Left lung (tissue), 10 donors: ENCODE results near the gene ACOT11. TPM values are rescaled to one million over a fixed set of nuclear protein-coding genes. Genes with fewer than 3 reads are reported as not detected.

Source experiments
- ATAC-seq: fragments of 200-7000 bp; cut with Tn5 transposase; one replicate; pipeline ENCODE4 v1.9.1; 2020; ENCODE audit warnings: moderate library complexity
- DNase-seq, 4 donors: peaks; one replicate each; pipeline ENCODE4 v3.0.0-alpha.2; 2013 to 2020
- H3K27ac ChIP-seq, 2 donors: fragments of 200-600 bp; sonication (generic) in 1 of 2; one replicate each; pipeline versions ENCODE4 v1.5.0 to v1.8.0; 2020 to 2021
- H3K27me3 ChIP-seq, 2 donors: fragments of 200-600 bp; sonication (generic) in 1 of 2; one replicate each; pipeline versions ENCODE4 v1.5.0 to v1.8.0; 2020 to 2021
- H3K36me3 ChIP-seq, 2 donors: fragments of 200-600 bp; sonication (generic) in 1 of 2; one replicate each; pipeline versions ENCODE4 v1.5.0 to v1.8.0; 2020 to 2021
- H3K4me1 ChIP-seq, 2 donors: fragments of 200-600 bp; one replicate each; pipeline ENCODE4 v1.8.0; 2021
- H3K4me3 ChIP-seq, 2 donors: fragments of 200-600 bp; sonication (generic) in 1 of 2; one replicate each; pipeline versions ENCODE4 v1.5.0 to v1.8.0; 2020 to 2021; ENCODE audit warnings: mild to moderate bottlenecking in 1 of 2
- H3K9me3 ChIP-seq, 2 donors: fragments of 200-600 bp; sonication (generic) in 1 of 2; one replicate each; pipeline versions ENCODE4 v1.5.0 to v1.8.0; 2020 to 2021
- CTCF ChIP-seq, 2 donors: fragments of 200-600 bp; sonication (generic) in 1 of 2; IDR thresholded peaks; one replicate each; pipeline versions ENCODE4 v1.5.0 to v1.8.0; 2021; ENCODE audit warnings: antibody characterized with exemption in 2 of 2
- intact Hi-C, 2 donors: fragments of 100-400 bp; cut with DNase I; formaldehyde crosslinking; loops; one replicate each; pipeline versions ENCODE4 v1.11.2 to v1.14.2; 2022
- polyA plus RNA-seq, 6 donors: library from polyadenylated mRNA; unstranded; fragments of 120-200 nt; gene quantifications; one replicate each; pipeline ENCODE4 v1.2.1, GENCODE V29; 2013; ENCODE audit not compliant: insufficient read length in 6 of 6
- total RNA-seq, 2 donors: library from RNA; stranded (reverse); fragmentation: NEBNext Ultra II Directional; extraction: Animal tissue kit (Norgen Biotek cat#: 25700); gene quantifications; one replicate each; pipeline ENCODE4 v1.2.1, GENCODE V29; 2021
- donor health status: DM: no; HTN: yes; CAD: no.
- donor health status: DM: no; HTN: no; CAD: no.

The ACOT11 gene
- total and polyA plus RNA-seq, 8 donors: 8.5 to 15.9 (median 12.6) TPM

- intact Hi-C loops: no loop called here
- Histone ChIP-seq H3K9me3 (no peaks in the 10 kb centered on the region), H3K4me1 (peaks cover 6 to 12% of the 10 kb centered on the region in 2 donors), H3K36me3 (no peaks in the 10 kb centered on the region), H3K27me3 (no peaks in the 10 kb centered on the region), H3K27ac (peak overlapping the region; percentile 19 to 45), H3K4me3 (no peak overlapping the region)
- TF ChIP-seq CTCF (IDR thresholded peaks at IDR 0.05): no peak
- DNase-seq (peak; percentile 49 to 90 (median 82)), ATAC-seq (peak; percentile 62)
Observed at GRCh38 chr1:54577612-54578011, 29.6 kb downstream of the ACOT11 start.

- intact Hi-C loops: no loop called here
- Histone ChIP-seq H3K27me3 (no peaks in the 10 kb centered on the region), H3K9me3 (no peaks in the 10 kb centered on the region), H3K4me3 (no peak overlapping the region), H3K27ac (no peak overlapping the region), H3K4me1 (peaks cover 6 to 11% of the 10 kb centered on the region in 2 donors), H3K36me3 (no peaks in the 10 kb centered on the region)
- DNase-seq (peak in 2 of 4 donors; percentile 34 to 65), ATAC-seq (no peak)
- TF ChIP-seq CTCF (IDR thresholded peaks at IDR 0.05): no peak
Observed at GRCh38 chr1:54579337-54579781, 31.3 kb downstream of the ACOT11 start.

GRCh38 chr1:54580856-54581550 is 33.0 kb downstream of the ACOT11 start:
- Histone ChIP-seq H3K4me3 (no peak overlapping the region), H3K9me3 (no peaks in the 10 kb centered on the region), H3K4me1 (peaks cover 6 to 11% of the 10 kb centered on the region in 2 donors), H3K27me3 (no peaks in the 10 kb centered on the region), H3K27ac (peak overlapping the region; percentile 35 to 45), H3K36me3 (no peaks in the 10 kb centered on the region)
- TF ChIP-seq CTCF (IDR thresholded peaks at IDR 0.05): no peak
- DNase-seq (no peak), ATAC-seq (no peak)
- intact Hi-C loops: no loop called here

GRCh38 chr1:54581621-54582035 is 33.6 kb downstream of the ACOT11 start:
- Histone ChIP-seq H3K9me3 (no peaks in the 10 kb centered on the region), H3K27me3 (no peaks in the 10 kb centered on the region), H3K4me3 (no peak overlapping the region), H3K27ac (peak overlapping the region; percentile 35 to 45), H3K4me1 (peaks cover 6 to 11% of the 10 kb centered on the region in 2 donors), H3K36me3 (no peaks in the 10 kb centered on the region)
- DNase-seq (peak; percentile 31 to 93 (median 86)), ATAC-seq (peak; percentile 97)
- TF ChIP-seq CTCF (IDR thresholded peaks at IDR 0.05): no peak
- intact Hi-C loops: no loop called here

- Histone ChIP-seq H3K27me3 (no peaks in the 10 kb centered on the region), H3K4me1 (peaks cover 6 to 8% of the 10 kb centered on the region in 2 donors), H3K36me3 (no peaks in the 10 kb centered on the region), H3K27ac (no peak overlapping the region), H3K4me3 (no peak overlapping the region), H3K9me3 (no peaks in the 10 kb centered on the region)
- DNase-seq: peak in 2 of 4 donors; percentile 49 to 68
- no peak for TF ChIP-seq CTCF (IDR thresholded peaks at IDR 0.05)
- intact Hi-C loops: no loop called here
- no peak for ATAC-seq
Observed at GRCh38 chr1:54582566-54583306, 34.7 kb downstream of the ACOT11 start.
